K562 (cell line): Measurements from ENCODE around the gene CDCP2.
"Not testable (repeated sequence)": the region's sequence is repeated elsewhere in the genome, so short reads cannot be mapped to it uniquely, and the experiment has no call there.

Experiments
- EP300 ChIP-seq: IDR thresholded peaks from 2 replicates; pipeline ENCODE4 v1.6.1; 2012; ENCODE audit warnings: low read length, improper control_type of control experiment
- GABPA ChIP-seq: fragments of 200-800 bp; sonication (Bioruptor generic); conservative IDR thresholded peaks from 2 replicates; pipeline ENCODE4 v1.6.1; 2016; ENCODE audit warnings: low read depth, missing genetic modification characterization, missing compliant biosample characterization
- ILF3 ChIP-seq: fragments of 450-650 bp; IDR thresholded peaks from 2 replicates; pipeline ENCODE4 v1.6.1; 2018; ENCODE audit warnings: antibody characterized with exemption, mild to moderate bottlenecking, moderate library complexity, borderline replicate concordance
- NFIC ChIP-seq: fragments of 450-650 bp; IDR thresholded peaks from 2 replicates; pipeline ENCODE4 v1.6.1; 2017; ENCODE audit warnings: mild to moderate bottlenecking, inconsistent platforms
- NR2C2 ChIP-seq, 2 experiments: fragments of 200-800 bp in 1 of 2; sonication (Bioruptor generic) in 1 of 2; sonication (generic) in 1 of 2; formaldehyde crosslinking in 1 of 2; IDR thresholded peaks; 2 replicates each; pipeline versions ENCODE4 v1.6.1 to v1.8.0; 2016 to 2022; ENCODE audit warnings: mild to moderate bottlenecking in 1 of 2, missing compliant biosample characterization in 1 of 2, missing genetic modification characterization in 1 of 2, missing genetic modification reagents in 1 of 2
- POLR2A ChIP-seq: fragments of 450-650 bp; conservative IDR thresholded peaks from 2 replicates; pipeline ENCODE4 v1.6.1; 2016
- ZNF274 ChIP-seq: IDR thresholded peaks from 2 replicates; pipeline ENCODE4 v1.6.1; 2011; ENCODE audit warnings: low read depth, mild to moderate bottlenecking, low read length, moderate library complexity, borderline replicate concordance
- ZNF436 ChIP-seq: fragments of 250-450, 450-650 bp; sonication (Bioruptor Pico); formaldehyde crosslinking; IDR thresholded peaks from 2 replicates; pipeline ENCODE4 v1.7.0; 2020; ENCODE audit warnings: mild to moderate bottlenecking
- ZNF830 ChIP-seq: fragments of 250-450 bp; sonication (Bioruptor Pico); IDR thresholded peaks from 2 replicates; pipeline ENCODE4 v1.5.0; 2021; ENCODE audit warnings: mild to moderate bottlenecking
- TF ChIP-seq, protein P1 (sequence below), 3 experiments: IDR thresholded peaks in 2 of 3; conservative IDR thresholded peaks in 1 of 3; 2 replicates each; pipeline ENCODE4 v1.5.1; 2011 to 2012; ENCODE audit warnings: low read length in 3 of 3, mild to moderate bottlenecking in 3 of 3, control low read depth in 2 of 3, improper control_type of control experiment in 1 of 3, inconsistent platforms in 1 of 3, low read depth in 1 of 3, mixed read lengths in 1 of 3, moderate library complexity in 1 of 3; ENCODE audit not compliant: insufficient read depth in 2 of 3
- TF ChIP-seq, protein P2 (sequence below): sonication (generic); formaldehyde crosslinking; IDR thresholded peaks from 2 replicates; pipeline ENCODE4 v1.8.1; 2023; ENCODE audit warnings: mild to moderate bottlenecking, missing genetic modification reagents, moderate library complexity
- TF ChIP-seq, protein P3 (sequence below): fragments of 450-650 bp; IDR thresholded peaks from 2 replicates; pipeline ENCODE4 v1.6.1; 2016; ENCODE audit warnings: missing biosample characterization, missing genetic modification characterization

DNA sequence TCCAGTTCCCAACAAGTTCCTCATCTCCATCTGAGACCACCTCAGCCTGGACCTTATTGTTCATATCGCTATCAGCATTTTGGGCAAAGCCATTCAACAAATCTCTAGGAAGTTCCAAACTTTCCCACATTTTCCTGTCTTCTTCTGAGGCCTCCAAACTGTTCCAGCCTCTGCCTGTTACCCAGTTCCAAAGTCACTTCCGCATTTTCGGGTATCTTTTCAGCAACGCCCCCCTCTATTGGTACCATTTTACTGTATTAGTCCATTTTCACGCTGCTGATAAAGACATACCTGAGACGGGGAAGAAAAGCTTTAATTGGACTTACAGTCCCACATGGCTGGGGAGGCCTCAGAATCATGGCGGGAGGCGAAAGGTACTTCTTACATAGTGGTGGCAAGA lies 13.6 kb upstream of the CDCP2 start:
- TF ChIP-seq, protein P1, sequence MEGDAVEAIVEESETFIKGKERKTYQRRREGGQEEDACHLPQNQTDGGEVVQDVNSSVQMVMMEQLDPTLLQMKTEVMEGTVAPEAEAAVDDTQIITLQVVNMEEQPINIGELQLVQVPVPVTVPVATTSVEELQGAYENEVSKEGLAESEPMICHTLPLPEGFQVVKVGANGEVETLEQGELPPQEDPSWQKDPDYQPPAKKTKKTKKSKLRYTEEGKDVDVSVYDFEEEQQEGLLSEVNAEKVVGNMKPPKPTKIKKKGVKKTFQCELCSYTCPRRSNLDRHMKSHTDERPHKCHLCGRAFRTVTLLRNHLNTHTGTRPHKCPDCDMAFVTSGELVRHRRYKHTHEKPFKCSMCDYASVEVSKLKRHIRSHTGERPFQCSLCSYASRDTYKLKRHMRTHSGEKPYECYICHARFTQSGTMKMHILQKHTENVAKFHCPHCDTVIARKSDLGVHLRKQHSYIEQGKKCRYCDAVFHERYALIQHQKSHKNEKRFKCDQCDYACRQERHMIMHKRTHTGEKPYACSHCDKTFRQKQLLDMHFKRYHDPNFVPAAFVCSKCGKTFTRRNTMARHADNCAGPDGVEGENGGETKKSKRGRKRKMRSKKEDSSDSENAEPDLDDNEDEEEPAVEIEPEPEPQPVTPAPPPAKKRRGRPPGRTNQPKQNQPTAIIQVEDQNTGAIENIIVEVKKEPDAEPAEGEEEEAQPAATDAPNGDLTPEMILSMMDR (IDR thresholded peaks at IDR 0.05 in 2 of 3, conservative IDR thresholded peaks at IDR 0.05 in 1 of 3; ENCODE audit: insufficient read depth in 2 of 3, low read depth in 1 of 3, low read length in 3 of 3): not testable (repeated sequence)
- TF ChIP-seq EP300; ZNF830; ZNF436 (CRISPR knock-in tag); POLR2A; GABPA (tag); NFIC; ZNF274; NR2C2 (CRISPR knock-in tag; IDR thresholded peaks at IDR 0.05); NR2C2 (tag; IDR thresholded peaks at IDR 0.05); ILF3: not testable (repeated sequence)
- TF ChIP-seq, protein P2, sequence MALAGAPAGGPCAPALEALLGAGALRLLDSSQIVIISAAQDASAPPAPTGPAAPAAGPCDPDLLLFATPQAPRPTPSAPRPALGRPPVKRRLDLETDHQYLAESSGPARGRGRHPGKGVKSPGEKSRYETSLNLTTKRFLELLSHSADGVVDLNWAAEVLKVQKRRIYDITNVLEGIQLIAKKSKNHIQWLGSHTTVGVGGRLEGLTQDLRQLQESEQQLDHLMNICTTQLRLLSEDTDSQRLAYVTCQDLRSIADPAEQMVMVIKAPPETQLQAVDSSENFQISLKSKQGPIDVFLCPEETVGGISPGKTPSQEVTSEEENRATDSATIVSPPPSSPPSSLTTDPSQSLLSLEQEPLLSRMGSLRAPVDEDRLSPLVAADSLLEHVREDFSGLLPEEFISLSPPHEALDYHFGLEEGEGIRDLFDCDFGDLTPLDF (CRISPR knock-in tag): not testable (repeated sequence)
- TF ChIP-seq, protein P3, sequence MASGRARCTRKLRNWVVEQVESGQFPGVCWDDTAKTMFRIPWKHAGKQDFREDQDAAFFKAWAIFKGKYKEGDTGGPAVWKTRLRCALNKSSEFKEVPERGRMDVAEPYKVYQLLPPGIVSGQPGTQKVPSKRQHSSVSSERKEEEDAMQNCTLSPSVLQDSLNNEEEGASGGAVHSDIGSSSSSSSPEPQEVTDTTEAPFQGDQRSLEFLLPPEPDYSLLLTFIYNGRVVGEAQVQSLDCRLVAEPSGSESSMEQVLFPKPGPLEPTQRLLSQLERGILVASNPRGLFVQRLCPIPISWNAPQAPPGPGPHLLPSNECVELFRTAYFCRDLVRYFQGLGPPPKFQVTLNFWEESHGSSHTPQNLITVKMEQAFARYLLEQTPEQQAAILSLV (tag): not testable (repeated sequence)
